GM23248 (cell line): ENCODE results near the gene SNAPC4.

ENCODE experiments used
- EZH2 ChIP-seq: fragments of 200-600 bp; sonication (generic); IDR thresholded peaks from 2 replicates; pipeline ENCODE4 v1.6.1; 2018; ENCODE audit warnings: antibody characterized with exemption, mild to moderate bottlenecking; ENCODE audit not compliant: insufficient read depth, poor library complexity, severe bottlenecking
- EZH2phosphoT487 ChIP-seq: fragments of 200-600 bp; sonication (generic); IDR thresholded peaks from 2 replicates; pipeline ENCODE4 v1.6.1; 2018; ENCODE audit warnings: antibody characterized with exemption, moderate library complexity, mild to moderate bottlenecking, low read depth; ENCODE audit not compliant: insufficient read depth

DNA sequence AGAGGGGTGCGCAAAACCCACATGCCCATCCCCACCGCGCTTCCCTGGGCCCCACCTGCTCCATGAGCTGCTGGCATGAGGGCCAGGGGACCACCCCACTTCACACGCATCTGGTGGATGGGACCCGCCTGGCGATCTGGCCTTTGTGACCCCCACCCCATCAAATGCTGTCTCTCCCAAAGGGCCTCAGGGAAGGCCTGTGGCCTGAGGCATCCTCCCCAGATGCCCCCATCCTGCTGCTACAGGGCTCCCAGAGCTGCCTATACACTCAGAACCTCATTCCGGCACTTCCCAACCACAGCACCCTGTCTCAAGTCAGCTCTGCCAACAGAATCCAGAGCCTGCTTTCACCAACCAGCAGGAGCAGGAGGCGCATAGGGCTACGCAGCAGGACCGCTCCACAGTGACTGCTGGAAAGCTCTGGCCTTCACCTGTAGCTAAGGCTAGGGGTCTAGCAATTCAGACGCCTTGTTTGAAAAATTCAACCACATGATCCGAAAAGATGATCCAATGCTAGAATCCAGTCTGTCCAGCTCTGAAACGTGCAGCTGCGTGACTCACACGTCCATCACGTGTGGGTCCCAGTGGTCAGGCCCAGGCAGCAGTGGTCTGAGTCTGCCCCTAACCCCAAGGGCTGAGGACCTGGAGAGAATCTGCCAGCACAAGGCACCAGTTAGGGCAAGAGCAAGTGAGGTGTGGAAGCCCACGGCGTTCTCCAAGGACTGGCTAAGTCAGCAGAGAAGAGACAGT lies 1.4 kb upstream of the SNAPC4 start:
- no peak for TF ChIP-seq EZH2phosphoT487
- no peak for TF ChIP-seq EZH2
